KOPT-K1 (cell line): ENCODE measurements around the gene SCAPER.
"Not testable (repeated sequence)": the region's sequence is repeated elsewhere in the genome, so short reads cannot be mapped to it uniquely, and the experiment has no call there.

ENCODE experiments used
- H3K27ac ChIP-seq: fragments of 200-600 bp; sonication (generic); 2 replicates; pipeline ENCODE4 v1.5.1; 2016; ENCODE audit warnings: antibody characterized with exemption, mild to moderate bottlenecking, low read depth, low read length; ENCODE audit not compliant: poor library complexity, severe bottlenecking
- H3K36me3 ChIP-seq: fragments of 200-600 bp; sonication (generic); 2 replicates; pipeline ENCODE4 v1.5.1; 2017; ENCODE audit warnings: antibody characterized with exemption, mild to moderate bottlenecking, low read length, moderate library complexity; ENCODE audit not compliant: insufficient read depth
- H3K9me3 ChIP-seq: fragments of 200-600 bp; sonication (generic); 2 replicates; pipeline ENCODE4 v1.5.1; 2017; ENCODE audit warnings: antibody characterized with exemption, low read length, mild to moderate bottlenecking; ENCODE audit not compliant: insufficient read depth, poor library complexity, severe bottlenecking

Gene SCAPER

GRCh38 chr15:76303909-76304308 is 601.2 kb downstream of the SCAPER start:
- Histone ChIP-seq H3K27ac (no peak overlapping the region), H3K36me3 (no peaks in the 10 kb centered on the region; the same call in 1 of the 2 replicates), H3K9me3 (no peaks in the 10 kb centered on the region)

- Histone ChIP-seq H3K9me3 (no peaks in the 10 kb centered on the region), H3K36me3 (no peaks in the 10 kb centered on the region; the same call in 1 of the 2 replicates), H3K27ac (no peak overlapping the region)
Measured at GRCh38 chr15:76299786-76300185, 605.4 kb downstream of the SCAPER start.

- Histone ChIP-seq H3K9me3 (no peaks in the 10 kb centered on the region), H3K36me3 (no peaks in the 10 kb centered on the region; the same call in 1 of the 2 replicates), H3K27ac (no peak overlapping the region)
Measured at GRCh38 chr15:76298986-76299385, 606.2 kb downstream of the SCAPER start.

- not testable (repeated sequence) for H3K27ac ChIP-seq, H3K9me3 ChIP-seq, H3K36me3 ChIP-seq
Measured at GRCh38 chr15:76297951-76298350, 607.2 kb downstream of the SCAPER start.
